Medulla oblongata (tissue), 1 donor: ENCODE results near the gene RTN4.

Experiments
- DNase-seq: peaks from one replicate; pipeline ENCODE4 v3.0.0-alpha.2; 2015; ENCODE audit errors: extremely low spot score

The RTN4 gene

GRCh38 chr2:54968561-54969218 is 81.6 kb downstream of the RTN4 start:
- no peak for DNase-seq

GRCh38 chr2:54967759-54968365 is 82.4 kb downstream of the RTN4 start:
- DNase-seq = no peak

- DNase-seq = peak; percentile 49
Measured at GRCh38 chr2:54967269-54967668, 83.0 kb downstream of the RTN4 start.

- DNase-seq = no peak
Measured at GRCh38 chr2:54966837-54967236, 83.4 kb downstream of the RTN4 start.

GRCh38 chr2:54966165-54966832 is 84.0 kb downstream of the RTN4 start:
- DNase-seq = no peak

GRCh38 chr2:54965425-54965824 is 84.8 kb downstream of the RTN4 start:
- no peak for DNase-seq

- no peak for DNase-seq
Measured at GRCh38 chr2:54964816-54965215, 85.4 kb downstream of the RTN4 start.

GRCh38 chr2:54964271-54964670 is 86.0 kb downstream of the RTN4 start:
- no peak for DNase-seq

- no peak for DNase-seq
Measured at GRCh38 chr2:54963476-54963875, 86.8 kb downstream of the RTN4 start.

GRCh38 chr2:54962935-54963440 is 87.3 kb downstream of the RTN4 start:
- DNase-seq = no peak

GRCh38 chr2:54962511-54962910 is 87.7 kb downstream of the RTN4 start:
- no peak for DNase-seq

- no peak for DNase-seq
Measured at GRCh38 chr2:54960164-54960563, 90.1 kb downstream of the RTN4 start.

GRCh38 chr2:54958717-54959371 is 91.4 kb downstream of the RTN4 start:
- DNase-seq = peak; percentile 62

- DNase-seq = no peak
Measured at GRCh38 chr2:54957321-54957999, 92.8 kb downstream of the RTN4 start.

- no peak for DNase-seq
Measured at GRCh38 chr2:54956111-54956627, 94.1 kb downstream of the RTN4 start.

GRCh38 chr2:54955358-54956110 is 94.7 kb downstream of the RTN4 start:
- no peak for DNase-seq

- no peak for DNase-seq
Measured at GRCh38 chr2:54954705-54955357, 95.4 kb downstream of the RTN4 start.

- no peak for DNase-seq
Measured at GRCh38 chr2:54954158-54954557, 96.1 kb downstream of the RTN4 start.

- DNase-seq = no peak
Measured at GRCh38 chr2:54952978-54953456, 97.2 kb downstream of the RTN4 start.

- DNase-seq = no peak
Measured at GRCh38 chr2:54952425-54952824, 97.8 kb downstream of the RTN4 start.
